OCI-LY7 (cell line): ENCODE results near the gene SOCS6.
"Not testable (repeated sequence)": the region's sequence is repeated elsewhere in the genome, so short reads cannot be mapped to it uniquely, and the experiment has no call there.

Experiments
- CTCF ChIP-seq: fragments of 200-600 bp; sonication (generic); conservative IDR thresholded peaks from 2 replicates; pipeline ENCODE4 v1.5.1; 2014; ENCODE audit warnings: mild to moderate bottlenecking, antibody characterized with exemption, low read length, moderate library complexity, mixed read lengths
- EZH2phosphoT487 ChIP-seq: fragments of 200-600 bp; sonication (generic); IDR thresholded peaks from 2 replicates; pipeline ENCODE4 v1.6.1; 2018; ENCODE audit warnings: low read depth, borderline replicate concordance, mild to moderate bottlenecking, mixed run types, antibody characterized with exemption, low read length, moderate library complexity, mixed read lengths

GRCh38 chr18:70249861-70250260 lies 39.0 kb upstream of the SOCS6 start:
- not testable (repeated sequence) for TF ChIP-seq CTCF, EZH2phosphoT487
